Glutamatergic neuron (in vitro differentiated cells): Measurements from ENCODE around the gene PRSS12. TPM values are rescaled to one million over a fixed set of nuclear protein-coding genes. Genes with fewer than 3 reads are reported as not detected.

Experiments used
- DNase-seq: peaks from one replicate; pipeline ENCODE4 v3.0.0; 2022
- H3K27ac Mint-ChIP-seq: one replicate; pipeline ENCODE4 v1.8.0; 2020; ENCODE audit warnings: mild to moderate bottlenecking, mixed read lengths, inconsistent platforms; ENCODE audit not compliant: unreplicated experiment
- H3K27me3 Mint-ChIP-seq: one replicate; pipeline ENCODE4 v1.8.0; 2020; ENCODE audit warnings: mild to moderate bottlenecking, moderate library complexity, mixed read lengths, inconsistent platforms; ENCODE audit not compliant: unreplicated experiment
- H3K36me3 Mint-ChIP-seq: one replicate; pipeline ENCODE4 v1.8.0; 2020; ENCODE audit warnings: mild to moderate bottlenecking, mixed read lengths, inconsistent platforms; ENCODE audit not compliant: unreplicated experiment
- H3K4me1 Mint-ChIP-seq: one replicate; pipeline ENCODE4 v1.8.0; 2020; ENCODE audit warnings: mild to moderate bottlenecking, low read depth, mixed read lengths, inconsistent platforms; ENCODE audit not compliant: unreplicated experiment
- H3K4me3 Mint-ChIP-seq: one replicate; pipeline ENCODE4 v1.8.0; 2020; ENCODE audit warnings: mild to moderate bottlenecking, mixed read lengths, inconsistent platforms; ENCODE audit not compliant: unreplicated experiment
- H3K9me3 Mint-ChIP-seq: one replicate; pipeline ENCODE4 v1.8.0; 2020; ENCODE audit warnings: mild to moderate bottlenecking, moderate library complexity, mixed read lengths, inconsistent platforms; ENCODE audit not compliant: unreplicated experiment
- CTCF ChIP-seq: fragments of 200-600 bp; sonication (generic); IDR thresholded peaks from one replicate; pipeline ENCODE4 v1.5.0; 2021; ENCODE audit not compliant: partially characterized antibody, unreplicated experiment
- total RNA-seq: library from RNA; stranded (reverse); fragmentation: NEBNext Ultra II Directional; extraction: Animal tissue kit (Norgen Biotek cat#: 25700); gene quantifications from one replicate; pipeline ENCODE4 v1.2.1, GENCODE V29; 2021; ENCODE audit not compliant: unreplicated experiment

PRSS12 gene
- total RNA-seq, 1 donor from 2014 or later: 113 TPM

GRCh38 chr4:118353534-118354030 lies 779 bp upstream of the PRSS12 start:
- H3K27me3 Mint-ChIP-seq: peaks cover 17% of the 10 kb centered on the region
- H3K9me3 Mint-ChIP-seq: peaks cover 11% of the 10 kb centered on the region
- H3K4me1 Mint-ChIP-seq: peaks cover 15% of the 10 kb centered on the region
- TF ChIP-seq CTCF: no peak
- no peak for DNase-seq
- peak overlapping the region; percentile 82 for H3K27ac Mint-ChIP-seq
- H3K36me3 Mint-ChIP-seq: no peaks in the 10 kb centered on the region
- H3K4me3 Mint-ChIP-seq: peak overlapping the region; percentile 91

- Mint-ChIP-seq H3K4me3 (peak overlapping the region; percentile 94), H3K36me3 (no peaks in the 10 kb centered on the region), H3K27me3 (peaks cover 17% of the 10 kb centered on the region), H3K9me3 (peaks cover 11% of the 10 kb centered on the region), H3K27ac (peak overlapping the region; percentile 96), H3K4me1 (peaks cover 18% of the 10 kb centered on the region)
- peak; percentile 75 for DNase-seq
- TF ChIP-seq CTCF: no peak
Measured at GRCh38 chr4:118351851-118352827, 664 bp downstream of the PRSS12 start.

DNA sequence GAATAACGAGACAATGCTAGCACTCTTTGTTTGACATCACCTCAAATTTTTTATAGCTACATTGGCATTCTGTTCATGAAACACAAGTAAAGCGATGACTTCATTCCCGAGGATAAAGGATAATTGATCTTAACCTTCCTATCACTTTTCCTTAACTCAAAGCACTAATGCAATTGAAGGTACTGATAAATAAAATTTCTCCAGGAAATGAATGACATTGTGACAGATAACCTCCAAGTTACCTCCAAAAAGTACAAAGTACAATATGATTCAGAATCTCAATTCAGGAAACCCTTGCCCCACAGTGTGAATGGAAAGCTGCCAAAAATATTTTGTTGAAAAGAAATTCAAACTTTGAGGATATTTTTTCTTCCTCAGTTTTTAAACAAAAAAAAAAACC lies 1.8 kb downstream of the PRSS12 start:
- Mint-ChIP-seq H3K36me3 (no peaks in the 10 kb centered on the region), H3K4me1 (peaks cover 28% of the 10 kb centered on the region), H3K9me3 (peaks cover 15% of the 10 kb centered on the region), H3K4me3 (peak overlapping the region; percentile 94), H3K27me3 (peaks cover 15% of the 10 kb centered on the region), H3K27ac (peak overlapping the region; percentile 96)
- no peak for TF ChIP-seq CTCF
- no peak for DNase-seq

- Mint-ChIP-seq H3K36me3 (no peaks in the 10 kb centered on the region), H3K27me3 (peaks cover 13% of the 10 kb centered on the region), H3K9me3 (peaks cover 15% of the 10 kb centered on the region), H3K27ac (peak overlapping the region; percentile 55), H3K4me3 (peak overlapping the region; percentile 72), H3K4me1 (peaks cover 30% of the 10 kb centered on the region)
- TF ChIP-seq CTCF: no peak
- DNase-seq: no peak
Measured at GRCh38 chr4:118348886-118349285, 3.9 kb downstream of the PRSS12 start.

DNA sequence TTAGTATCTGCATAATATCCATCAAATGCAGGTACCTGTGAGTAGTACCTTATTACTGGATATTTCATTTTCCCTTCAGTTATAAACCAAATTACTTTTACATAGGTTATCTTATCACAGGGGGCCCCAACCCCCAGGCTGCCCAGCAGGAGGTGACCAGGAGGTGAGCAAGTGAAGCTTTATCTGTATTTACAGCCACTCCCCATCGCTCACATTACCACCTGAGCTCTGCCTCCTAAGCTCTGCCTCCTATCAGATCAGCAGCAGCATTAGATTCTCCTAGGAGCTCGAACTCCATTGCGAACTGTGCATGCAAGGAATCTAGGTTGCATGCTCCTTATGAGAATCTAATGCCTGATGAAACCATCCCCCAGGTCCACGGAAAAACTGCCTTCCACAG lies 6.3 kb downstream of the PRSS12 start:
- no peak for DNase-seq
- Mint-ChIP-seq H3K4me3 (peak overlapping the region; percentile 8), H3K9me3 (peaks cover 3% of the 10 kb centered on the region), H3K27ac (no peak overlapping the region), H3K27me3 (peaks cover 2% of the 10 kb centered on the region), H3K36me3 (no peaks in the 10 kb centered on the region), H3K4me1 (peaks cover 33% of the 10 kb centered on the region)
- TF ChIP-seq CTCF: no peak
